GM12864 (cell line): Measurements from ENCODE around the gene PARD3B.

ENCODE experiments used
- DNase-seq: peaks from one replicate; pipeline ENCODE4 v3.0.0-alpha.2; 2011; ENCODE audit warnings: low read depth
- H3K4me3 ChIP-seq: 2 replicates; pipeline ENCODE4 v1.5.1; 2011; ENCODE audit warnings: mild to moderate bottlenecking, low read depth, low read length, control low read depth
- CTCF ChIP-seq: IDR thresholded peaks from 2 replicates; pipeline ENCODE4 v1.5.1; 2011; ENCODE audit warnings: low read depth, mild to moderate bottlenecking, moderate library complexity, low read length, control low read depth, inconsistent platforms; ENCODE audit errors: missing control alignments

The PARD3B gene

DNA sequence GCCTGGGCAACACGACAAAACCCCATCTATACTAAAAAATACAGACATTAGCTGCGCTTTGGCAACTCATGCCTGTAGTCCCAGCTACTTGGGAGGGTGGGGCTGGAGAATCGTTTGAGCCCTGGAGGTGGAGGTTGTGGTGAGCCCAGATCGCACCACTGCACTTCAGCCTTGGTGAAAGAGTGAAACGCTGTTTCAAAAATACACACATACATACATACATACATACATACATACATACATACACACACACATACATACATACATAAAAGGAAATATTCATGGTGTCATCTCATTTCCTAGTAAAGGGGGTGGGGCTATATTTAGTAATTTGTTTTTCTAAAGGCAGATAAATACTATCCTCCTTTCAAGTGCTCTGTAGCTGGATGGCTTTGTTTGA, 205.1 kb downstream of the PARD3B start:
- no peak for DNase-seq
- TF ChIP-seq CTCF: no peak

GRCh38 chr2:204751472-204751871, 206.2 kb downstream of the PARD3B start:
- DNase-seq: no peak
- H3K4me3 ChIP-seq: no peak overlapping the region
- no peak for TF ChIP-seq CTCF

More for the DNA sequence above, 205.1 kb downstream of the PARD3B start:
- no peak overlapping the region for H3K4me3 ChIP-seq

GRCh38 chr2:204753841-204754240, 208.6 kb downstream of the PARD3B start:
- H3K4me3 ChIP-seq: no peak overlapping the region
- DNase-seq: no peak
- TF ChIP-seq CTCF: no peak

GRCh38 chr2:204754898-204755297, 209.6 kb downstream of the PARD3B start:
- TF ChIP-seq CTCF: no peak
- DNase-seq: no peak

DNA sequence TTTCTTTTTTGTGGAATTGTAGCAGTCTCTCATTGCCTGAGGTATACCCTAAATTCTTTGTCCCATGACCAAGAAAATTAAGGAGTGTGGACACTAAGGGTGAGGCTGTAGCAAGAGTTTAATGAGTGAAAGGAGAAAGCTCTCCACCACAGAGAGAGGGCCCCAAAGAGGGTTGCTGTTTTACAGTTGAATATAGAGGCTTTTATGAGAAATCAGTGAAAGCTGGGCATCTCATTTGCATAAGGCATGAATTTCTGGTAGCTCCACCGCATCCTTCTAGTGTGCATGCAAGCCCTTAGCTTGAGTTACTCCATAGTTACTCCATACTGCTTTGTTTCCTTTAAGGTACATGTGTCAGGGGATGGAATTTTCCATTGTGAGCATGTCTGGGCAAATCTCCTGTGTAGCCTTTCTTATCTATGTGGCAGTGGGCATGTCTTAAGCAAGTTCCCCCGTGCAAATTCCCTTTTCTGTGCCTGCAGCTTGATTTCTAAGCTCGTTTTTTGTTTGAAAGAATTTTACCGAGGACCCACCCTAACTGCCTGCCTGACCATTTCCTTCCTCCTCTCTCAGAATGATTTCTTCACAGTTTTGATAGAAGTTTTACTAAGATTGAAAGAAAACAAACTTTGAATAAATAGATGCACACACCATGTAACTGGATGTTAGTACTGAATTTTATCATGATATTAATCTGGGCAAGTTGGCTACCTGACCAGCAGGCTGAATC, 218.9 kb downstream of the PARD3B start:
- no peak for TF ChIP-seq CTCF
- DNase-seq: no peak
- no peak overlapping the region for H3K4me3 ChIP-seq

More at GRCh38 chr2:204754898-204755297, 209.6 kb downstream of the PARD3B start:
- H3K4me3 ChIP-seq: no peak overlapping the region

- no peak overlapping the region for H3K4me3 ChIP-seq
- no peak for DNase-seq
- TF ChIP-seq CTCF: no peak
Measured at GRCh38 chr2:204770735-204771134, 225.5 kb downstream of the PARD3B start.

DNA sequence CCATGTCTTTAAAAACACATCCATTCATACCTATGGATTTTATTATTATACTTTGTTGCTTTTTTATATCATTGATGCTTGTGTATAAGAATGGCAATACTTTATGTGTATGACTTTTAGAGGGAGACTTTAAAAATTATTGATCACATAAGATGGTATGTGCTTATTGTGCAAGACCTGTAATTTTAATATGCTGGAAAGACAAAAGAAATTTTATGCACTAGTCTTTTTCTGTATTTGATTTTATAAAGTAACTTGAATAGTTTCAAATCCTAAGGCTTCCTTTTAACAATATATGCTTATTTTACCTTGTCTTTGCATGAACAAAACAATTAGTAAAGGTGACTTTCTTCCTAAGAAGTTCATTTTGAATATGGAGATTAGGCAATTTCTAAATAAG, 226.4 kb downstream of the PARD3B start:
- no peak for DNase-seq
- no peak for TF ChIP-seq CTCF

More for the DNA sequence above, 226.4 kb downstream of the PARD3B start:
- H3K4me3 ChIP-seq: no peak overlapping the region
